HUES6 (cell line): Measurements from ENCODE around the gene CNTLN.
"Not testable (repeated sequence)": the region's sequence is repeated elsewhere in the genome, so short reads cannot be mapped to it uniquely, and the experiment has no call there.

Experiments used
- H3K27ac ChIP-seq: 2 replicates; pipeline ENCODE4 v1.7.0; 2013; ENCODE audit warnings: low read depth, mild to moderate bottlenecking, low read length, inconsistent platforms
- H3K27me3 ChIP-seq: 2 replicates; pipeline ENCODE4 v1.6.1; 2013; ENCODE audit warnings: low read length; ENCODE audit not compliant: control insufficient read depth, insufficient read depth
- H3K36me3 ChIP-seq: 2 replicates; pipeline ENCODE4 v1.6.1; 2013; ENCODE audit warnings: low read length; ENCODE audit not compliant: control insufficient read depth, insufficient read depth
- H3K4me1 ChIP-seq: 2 replicates; pipeline ENCODE4 v1.6.1; 2013; ENCODE audit warnings: low read length; ENCODE audit not compliant: control insufficient read depth, insufficient read depth
- H3K4me3 ChIP-seq: 2 replicates; pipeline ENCODE4 v1.5.1; 2013; ENCODE audit warnings: low read depth, low read length
- H3K9ac ChIP-seq: one replicate; pipeline ENCODE4 v1.6.1; 2013; ENCODE audit warnings: mild to moderate bottlenecking, low read length
- H3K9me3 ChIP-seq: 2 replicates; pipeline ENCODE4 v1.6.1; 2013; ENCODE audit warnings: low read depth, low read length; ENCODE audit not compliant: control insufficient read depth, insufficient read depth

CNTLN gene

DNA sequence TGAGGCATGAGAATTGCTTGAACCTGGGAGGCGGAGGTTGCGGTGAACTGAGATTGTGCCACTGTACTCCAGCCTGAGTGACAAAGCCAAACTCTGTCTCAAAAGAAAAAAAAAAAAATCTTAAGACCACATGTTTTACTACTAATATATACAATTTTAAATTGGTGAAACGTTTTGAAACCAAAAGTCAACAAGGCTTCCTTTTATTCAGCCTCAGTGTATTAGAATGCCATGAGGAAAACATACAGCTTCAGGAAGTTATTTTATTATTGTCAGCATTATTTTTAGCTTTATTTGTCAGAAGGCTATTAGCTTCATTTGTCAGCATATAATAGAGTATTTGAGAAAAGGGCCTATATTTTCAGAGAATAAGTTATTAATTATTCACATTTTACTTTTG lies 280.1 kb downstream of the CNTLN start:
- H3K4me1 ChIP-seq = no peaks in the 10 kb centered on the region
- H3K27me3 ChIP-seq = no peaks in the 10 kb centered on the region
- H3K27ac ChIP-seq = no peak overlapping the region
- H3K9me3 ChIP-seq = peaks cover 7% of the 10 kb centered on the region
- peaks cover 6% of the 10 kb centered on the region; the same call in 1 of the 2 replicates for H3K36me3 ChIP-seq
- no peak overlapping the region for H3K4me3 ChIP-seq
- no peak overlapping the region for H3K9ac ChIP-seq

DNA sequence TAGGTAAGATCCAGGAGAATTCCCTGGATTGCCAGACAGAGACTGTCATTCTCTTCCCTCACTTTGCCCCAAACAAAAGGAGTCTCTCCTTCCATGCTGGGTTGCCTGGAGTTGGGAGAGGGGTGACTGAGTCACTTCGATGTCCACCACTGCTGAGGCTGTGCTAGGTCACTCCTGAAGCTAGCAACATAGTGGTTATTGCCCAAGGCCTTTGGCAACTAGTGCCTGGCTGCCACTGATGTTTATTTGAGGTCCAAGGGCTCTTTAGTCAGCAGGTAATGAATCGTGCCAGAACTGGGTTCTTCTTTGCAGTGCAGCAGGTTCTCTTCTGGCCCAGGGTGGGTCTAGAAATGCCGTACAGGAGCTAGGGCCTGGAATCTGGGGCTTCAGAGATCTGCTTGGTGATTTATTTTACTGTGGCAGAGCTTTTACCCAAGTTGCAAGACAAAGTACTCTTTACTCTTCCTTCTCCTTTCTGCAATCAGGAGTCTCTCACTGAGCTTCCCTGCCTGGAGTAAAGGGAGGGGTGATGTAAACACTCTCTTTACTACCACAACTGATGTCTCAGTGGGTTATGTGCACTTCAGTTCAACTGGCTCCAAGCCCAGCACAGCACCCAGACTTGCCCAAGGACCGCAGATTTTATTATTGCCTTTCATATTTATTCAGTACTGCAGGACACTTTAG lies 288.3 kb downstream of the CNTLN start:
- Histone ChIP-seq H3K4me1 (no peaks in the 10 kb centered on the region), H3K27me3 (no peaks in the 10 kb centered on the region), H3K9me3 (no peaks in the 10 kb centered on the region), H3K27ac (no peak overlapping the region), H3K9ac (no peak overlapping the region), H3K4me3 (no peak overlapping the region), H3K36me3 (no peaks in the 10 kb centered on the region)

DNA sequence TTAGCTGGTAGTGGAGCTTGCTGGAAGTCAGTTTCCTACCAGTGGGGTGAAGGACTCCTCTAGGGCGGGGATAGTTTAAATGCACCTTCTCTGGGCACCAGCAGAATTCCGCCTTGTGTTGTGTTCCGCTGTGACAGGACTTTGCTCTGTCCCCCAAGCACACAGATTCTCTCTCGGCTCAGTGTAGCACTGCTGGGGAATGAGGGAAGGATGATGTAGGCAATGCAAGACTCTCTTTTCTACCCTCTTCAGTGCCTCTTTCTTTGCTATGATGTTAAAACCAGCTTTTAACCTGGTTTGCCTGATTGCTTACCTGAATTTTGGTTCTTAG lies 288.8 kb downstream of the CNTLN start:
- no peaks in the 10 kb centered on the region for H3K9me3 ChIP-seq
- no peaks in the 10 kb centered on the region for H3K27me3 ChIP-seq

DNA sequence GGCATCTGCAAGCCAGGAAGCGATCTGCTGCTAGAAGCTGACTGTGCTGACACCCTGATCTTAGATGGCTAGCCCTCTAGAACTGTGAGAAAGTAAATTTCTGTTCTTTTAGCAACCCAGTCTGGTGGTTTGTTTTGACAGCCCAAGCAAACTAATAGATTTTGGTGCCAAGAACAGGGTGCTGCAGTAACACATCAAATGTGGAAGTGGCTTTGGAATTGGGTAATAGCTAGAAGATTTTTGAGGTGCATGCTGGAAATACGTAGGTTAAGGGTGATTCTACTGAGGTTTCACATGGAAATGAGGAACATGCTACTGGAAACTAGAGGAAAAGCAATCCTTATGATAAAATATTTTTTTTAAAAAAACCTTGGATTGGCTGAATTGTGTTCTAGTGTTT lies 290.5 kb downstream of the CNTLN start:
- Histone ChIP-seq H3K27ac (no peak overlapping the region), H3K9me3 (no peaks in the 10 kb centered on the region), H3K9ac (no peak overlapping the region), H3K36me3 (no peaks in the 10 kb centered on the region), H3K4me3 (no peak overlapping the region), H3K27me3 (no peaks in the 10 kb centered on the region), H3K4me1 (no peaks in the 10 kb centered on the region)

More for the DNA sequence above, 288.8 kb downstream of the CNTLN start:
- Histone ChIP-seq H3K9ac (no peak overlapping the region), H3K36me3 (no peaks in the 10 kb centered on the region), H3K4me1 (no peaks in the 10 kb centered on the region), H3K4me3 (no peak overlapping the region), H3K27ac (no peak overlapping the region)

DNA sequence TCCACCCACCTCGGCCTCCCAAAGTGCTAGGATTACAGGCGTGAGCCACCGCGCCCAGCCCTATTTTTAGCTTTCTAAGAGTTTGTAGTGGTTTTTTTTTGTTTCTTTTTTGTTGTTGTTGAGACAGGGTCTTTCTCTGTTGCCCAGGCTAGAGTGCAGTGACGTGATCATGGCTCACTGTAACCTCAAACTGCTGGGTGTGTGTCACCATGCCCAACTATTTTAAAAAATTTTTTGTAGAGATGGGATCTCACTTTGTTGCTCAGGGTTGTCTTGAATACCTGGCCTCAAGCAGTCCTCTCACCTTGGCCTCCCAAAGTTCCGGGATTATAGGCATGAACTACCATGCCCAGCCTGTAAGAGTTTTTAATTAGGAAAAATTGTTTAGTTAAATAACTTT lies 298.7 kb downstream of the CNTLN start:
- H3K9me3 ChIP-seq = no peaks in the 10 kb centered on the region
- H3K4me3 ChIP-seq = no peak overlapping the region
- no peaks in the 10 kb centered on the region for H3K36me3 ChIP-seq
- no peak overlapping the region for H3K27ac ChIP-seq
- H3K9ac ChIP-seq = no peak overlapping the region
- no peaks in the 10 kb centered on the region for H3K4me1 ChIP-seq
- no peaks in the 10 kb centered on the region for H3K27me3 ChIP-seq

DNA sequence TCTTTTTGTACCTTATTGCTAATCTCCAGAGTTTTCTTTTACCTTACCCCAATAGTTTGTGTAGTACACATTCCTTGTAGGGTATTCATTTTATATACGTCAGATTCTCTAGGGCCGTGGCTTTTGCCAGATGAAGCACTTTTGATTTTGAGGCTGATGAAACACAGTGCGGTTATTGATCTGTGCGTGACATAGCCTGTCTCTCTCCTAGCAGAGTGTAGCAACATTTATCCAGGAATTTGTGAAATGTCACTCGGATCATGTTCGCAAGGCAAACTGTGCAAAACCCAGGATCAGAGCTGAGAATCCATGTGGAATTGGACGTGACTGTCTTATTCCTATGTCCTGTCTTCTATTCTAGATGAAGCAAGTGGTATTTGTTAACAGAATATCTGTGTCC lies 302.0 kb downstream of the CNTLN start:
- Histone ChIP-seq H3K36me3 (no peaks in the 10 kb centered on the region), H3K4me1 (no peaks in the 10 kb centered on the region), H3K27me3 (no peaks in the 10 kb centered on the region), H3K4me3 (no peak overlapping the region), H3K27ac (no peak overlapping the region), H3K9me3 (no peaks in the 10 kb centered on the region), H3K9ac (no peak overlapping the region)

DNA sequence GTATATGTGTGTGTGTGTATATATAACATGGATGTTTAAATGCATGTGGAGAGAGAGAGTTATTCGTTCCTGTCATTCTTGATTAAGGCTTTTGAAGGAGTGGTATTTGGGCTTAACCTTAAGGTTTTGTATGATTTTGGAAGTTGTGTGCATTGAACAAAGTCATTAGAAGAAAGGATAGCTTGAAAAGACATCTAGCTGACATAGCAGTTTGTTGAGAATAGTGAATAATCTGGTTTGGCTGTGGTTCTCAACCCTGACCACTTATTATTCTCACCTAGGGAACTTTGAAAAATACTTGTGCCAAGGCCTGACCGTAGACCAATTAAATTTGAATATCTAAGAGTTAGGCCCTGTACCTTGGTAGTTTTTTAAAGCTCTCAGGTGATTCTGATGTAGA lies 303.0 kb downstream of the CNTLN start:
- H3K4me3 ChIP-seq = no peak overlapping the region
- H3K4me1 ChIP-seq = no peaks in the 10 kb centered on the region
- no peaks in the 10 kb centered on the region for H3K27me3 ChIP-seq
- H3K9ac ChIP-seq = no peak overlapping the region
- no peak overlapping the region for H3K27ac ChIP-seq
- no peaks in the 10 kb centered on the region for H3K36me3 ChIP-seq
- no peaks in the 10 kb centered on the region for H3K9me3 ChIP-seq

DNA sequence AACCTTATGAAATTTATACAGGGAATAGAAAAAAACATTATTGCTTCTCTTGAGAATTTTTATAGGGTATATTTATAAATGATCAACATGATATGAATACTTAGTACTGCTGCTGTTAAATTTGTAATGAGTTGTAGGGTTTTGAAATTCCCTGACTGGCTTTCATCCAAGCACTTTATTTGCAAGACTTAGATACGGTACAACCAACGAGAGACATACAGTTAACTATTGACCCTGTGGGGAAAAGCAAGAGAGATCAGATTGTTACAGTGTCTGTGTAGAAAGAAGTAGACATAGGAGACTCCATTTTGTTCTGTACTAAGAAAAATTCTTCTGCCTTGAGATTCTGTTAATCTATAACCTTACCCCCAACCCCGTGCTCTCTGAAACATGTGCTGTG lies 310.3 kb downstream of the CNTLN start:
- H3K9ac ChIP-seq, H3K4me3 ChIP-seq, H3K9me3 ChIP-seq, H3K4me1 ChIP-seq, H3K27me3 ChIP-seq, H3K36me3 ChIP-seq: not testable (repeated sequence)
- H3K27ac ChIP-seq = peak overlapping the region; percentile 51; the same call in 1 of the 2 replicates

DNA sequence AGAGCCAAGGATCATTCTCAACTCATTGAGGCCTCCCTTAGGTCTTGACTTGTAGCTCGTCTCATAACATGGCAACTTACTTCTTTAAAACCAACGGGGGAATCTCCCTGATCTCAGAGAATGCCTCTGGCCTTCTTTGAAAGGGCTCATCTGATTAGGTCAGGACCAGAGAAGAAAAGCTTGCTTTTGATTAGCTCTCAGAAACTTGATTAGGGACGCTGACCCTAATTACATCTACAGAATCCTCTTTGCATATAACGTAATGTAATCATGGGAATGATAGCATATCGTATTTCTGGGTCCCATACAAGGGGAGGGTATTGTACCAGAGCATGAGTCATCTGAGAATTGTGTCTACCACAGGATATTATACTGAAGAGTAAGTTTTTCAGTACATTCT lies 318.9 kb downstream of the CNTLN start:
- H3K9me3 ChIP-seq = no peaks in the 10 kb centered on the region

DNA sequence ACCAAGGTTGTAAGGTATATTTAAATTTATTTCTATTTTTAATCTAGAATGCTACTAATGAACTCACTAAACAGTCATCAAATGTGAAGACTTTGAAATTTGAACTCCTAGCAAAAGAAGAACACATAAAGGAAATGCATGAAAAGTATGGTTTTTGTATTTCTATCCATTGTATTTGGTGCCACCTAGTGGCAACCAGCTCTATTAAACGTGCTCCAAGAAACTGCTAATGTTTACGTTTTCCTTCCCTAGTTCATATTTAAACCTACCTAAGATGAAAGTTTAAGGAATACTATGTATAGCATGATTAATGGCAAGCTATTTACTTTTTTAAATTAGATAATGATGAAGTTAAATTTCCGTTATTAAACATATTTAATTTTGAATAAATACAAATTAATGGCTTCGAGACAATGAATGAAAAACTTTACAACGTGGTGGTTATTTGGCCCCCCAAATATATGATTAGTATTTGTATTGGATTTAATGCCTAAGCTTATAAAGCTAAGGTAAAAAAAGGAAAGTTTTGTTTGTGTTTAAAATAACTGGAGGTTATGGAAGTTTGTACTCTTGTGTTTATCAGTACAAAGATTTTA lies 328.1 kb downstream of the CNTLN start:
- no peak overlapping the region for H3K9ac ChIP-seq
- H3K27ac ChIP-seq = no peak overlapping the region
- no peaks in the 10 kb centered on the region for H3K4me1 ChIP-seq
- H3K27me3 ChIP-seq = no peaks in the 10 kb centered on the region
- no peaks in the 10 kb centered on the region for H3K9me3 ChIP-seq
- H3K4me3 ChIP-seq = no peak overlapping the region
- H3K36me3 ChIP-seq = no peaks in the 10 kb centered on the region

More for the DNA sequence above, 318.9 kb downstream of the CNTLN start:
- no peaks in the 10 kb centered on the region for H3K36me3 ChIP-seq
- H3K27me3 ChIP-seq = no peaks in the 10 kb centered on the region
- H3K27ac ChIP-seq = no peak overlapping the region
- H3K4me3 ChIP-seq = no peak overlapping the region
- no peaks in the 10 kb centered on the region for H3K4me1 ChIP-seq
- H3K9ac ChIP-seq = no peak overlapping the region

DNA sequence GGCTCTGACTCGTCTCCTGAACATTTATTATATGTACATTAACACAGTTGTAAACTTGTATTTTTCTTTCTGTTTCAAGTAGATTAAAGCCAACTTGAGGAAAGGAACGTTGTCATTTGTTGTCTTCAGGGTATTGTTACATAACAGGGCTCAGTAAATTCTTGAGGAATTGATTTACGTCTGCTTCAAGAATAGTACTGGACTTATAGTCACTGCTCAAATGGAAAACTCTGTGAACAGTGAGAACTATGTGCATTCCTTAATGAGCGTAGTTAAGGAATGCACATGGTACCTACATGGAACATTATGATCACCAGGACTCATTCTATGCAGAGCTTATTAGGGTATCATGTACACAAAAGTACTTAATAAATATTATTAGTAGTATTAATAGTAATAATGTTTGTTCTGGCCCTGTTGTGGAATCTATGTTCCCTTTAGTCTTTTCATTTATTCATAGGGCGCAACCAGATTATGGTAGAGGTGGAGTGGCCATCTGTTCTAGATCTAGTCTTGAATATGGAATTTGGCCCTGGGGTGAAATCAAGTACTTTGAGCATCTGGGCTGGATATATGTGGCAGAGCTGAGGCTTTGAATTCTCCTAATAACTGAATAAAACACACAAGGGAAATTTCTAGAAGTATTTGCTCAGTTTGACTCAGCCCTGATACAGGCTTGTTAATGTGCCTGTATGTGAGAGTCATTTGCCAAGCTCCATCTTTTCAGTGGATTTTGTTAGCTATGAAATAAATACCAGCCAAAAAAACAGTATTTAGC lies 335.4 kb downstream of the CNTLN start:
- Histone ChIP-seq H3K4me3 (no peak overlapping the region), H3K27ac (no peak overlapping the region), H3K9ac (no peak overlapping the region), H3K9me3 (no peaks in the 10 kb centered on the region), H3K4me1 (no peaks in the 10 kb centered on the region), H3K36me3 (no peaks in the 10 kb centered on the region), H3K27me3 (no peaks in the 10 kb centered on the region)
